A673 (cell line): Measurements from ENCODE around the gene RHOBTB1. TPM values are rescaled to one million over a fixed set of nuclear protein-coding genes. Genes with fewer than 3 reads are reported as not detected.

Experiments used
- BruUV-seq: library from RNA; stranded (reverse); fragments of 400-500 nt; replicated peaks from 2 replicates; lab custom pipeline; 2021; lab: Mats Ljungman, UMichigan
- CTCF ChIA-PET: fragments of 300-600 bp; sonication (Branson Sonifier 250); formaldehyde crosslinking; loops from one replicate; lab custom pipeline; 2022; ENCODE audit warnings: antibody characterized with exemption; lab: Charles Lee
- POLR2A ChIA-PET: fragments of 300-600 bp; sonication (Branson Sonifier 250); formaldehyde crosslinking; loops from one replicate; lab custom pipeline; 2022; ENCODE audit warnings: antibody characterized with exemption; ENCODE audit not compliant: low non-redundant PET; lab: Charles Lee
- DNase-seq: peaks from one replicate; pipeline ENCODE4 v3.0.0-alpha.2; 2015; ENCODE audit warnings: low spot score
- H3K27ac ChIP-seq: fragments of 200-600 bp; sonication (generic); 2 replicates; pipeline ENCODE4 v1.5.1; 2016; ENCODE audit warnings: mixed run types, low read depth, mild to moderate bottlenecking, mixed read lengths, antibody characterized with exemption, low read length; ENCODE audit not compliant: poor library complexity, severe bottlenecking
- H3K27me3 ChIP-seq: fragments of 200-600 bp; sonication (generic); replicated peaks from 2 replicates; pipeline ENCODE4 v1.6.1; 2017; ENCODE audit warnings: mixed run types, low read depth, mild to moderate bottlenecking, mixed read lengths, antibody characterized with exemption, low read length; ENCODE audit not compliant: insufficient read depth, poor library complexity
- H3K36me3 ChIP-seq: fragments of 200-600 bp; sonication (generic); 2 replicates; pipeline ENCODE4 v1.6.1; 2016; ENCODE audit warnings: mixed run types, mild to moderate bottlenecking, mixed read lengths, antibody characterized with exemption, low read length; ENCODE audit not compliant: insufficient read depth, poor library complexity, severe bottlenecking
- H3K4me1 ChIP-seq: fragments of 200-600 bp; sonication (generic); 2 replicates; pipeline ENCODE4 v1.6.1; 2017; ENCODE audit warnings: mixed run types, mild to moderate bottlenecking, mixed read lengths, antibody characterized with exemption, low read length; ENCODE audit not compliant: insufficient read depth, poor library complexity, severe bottlenecking
- H3K4me3 ChIP-seq: fragments of 200-600 bp; sonication (generic); 2 replicates; pipeline ENCODE4 v1.5.1; 2016; ENCODE audit warnings: low read depth, mixed run types, mild to moderate bottlenecking, mixed read lengths, low read length; ENCODE audit not compliant: poor library complexity, severe bottlenecking
- H3K9me3 ChIP-seq: fragments of 200-600 bp; sonication (generic); 2 replicates; pipeline ENCODE4 v1.6.1; 2016; ENCODE audit warnings: mixed run types, low read depth, mild to moderate bottlenecking, mixed read lengths, antibody characterized with exemption, low read length; ENCODE audit not compliant: poor library complexity, severe bottlenecking
- CTCF ChIP-seq: fragments of 300-800, 200-600 bp; sonication (generic); conservative IDR thresholded peaks from 2 replicates; pipeline ENCODE4 v1.5.1; 2017; ENCODE audit warnings: low read depth, mild to moderate bottlenecking, antibody characterized with exemption, low read length, moderate library complexity, mixed read lengths
- EZH2 ChIP-seq: fragments of 200-600 bp; sonication (generic); IDR thresholded peaks from 2 replicates; pipeline ENCODE4 v1.6.1; 2017; ENCODE audit warnings: borderline replicate concordance, low read depth, mild to moderate bottlenecking, mixed read lengths, antibody characterized with exemption, low read length; ENCODE audit not compliant: poor library complexity, severe bottlenecking
- intact Hi-C: fragments of 100-400 bp; cut with micrococcal nuclease; formaldehyde crosslinking; loops from one replicate; pipeline ENCODE4 v1.10.0; 2022; ENCODE audit not compliant: unreplicated experiment
- total RNA-seq: library from RNA; stranded (reverse); gene quantifications from 2 replicates; pipeline ENCODE4 v1.2.3, GENCODE V29; 2021

Gene RHOBTB1
- total RNA-seq, 1 experiment from 2014 or later: 5.2 TPM

GRCh38 chr10:60853107-60853506 is 90.9 kb downstream of the RHOBTB1 start:
- Histone ChIP-seq H3K9me3 (no peaks in the 10 kb centered on the region), H3K27me3 (no peaks in the 10 kb centered on the region), H3K4me3 (no peak overlapping the region), H3K27ac (no peak overlapping the region), H3K4me1 (no peaks in the 10 kb centered on the region), H3K36me3 (no peaks in the 10 kb centered on the region)
- no TSS peak for BruUV-seq
- POLR2A ChIA-PET: no interaction called here
- CTCF ChIA-PET: no interaction called here
- DNase-seq: no peak
- no peak for TF ChIP-seq EZH2
- TF ChIP-seq CTCF: no peak
- intact Hi-C loops: no loop called here

GRCh38 chr10:60849740-60850139 is 94.2 kb downstream of the RHOBTB1 start:
- intact Hi-C loops: no loop called here
- Histone ChIP-seq H3K4me1 (peaks cover 8% of the 10 kb centered on the region), H3K4me3 (no peak overlapping the region), H3K9me3 (no peaks in the 10 kb centered on the region), H3K36me3 (no peaks in the 10 kb centered on the region), H3K27me3 (no peaks in the 10 kb centered on the region), H3K27ac (no peak overlapping the region)
- DNase-seq: no peak
- TF ChIP-seq CTCF (no peak), EZH2 (no peak)
- CTCF ChIA-PET: no interaction called here
- POLR2A ChIA-PET: no interaction called here
- BruUV-seq: no TSS peak

GRCh38 chr10:60849217-60849616 is 94.8 kb downstream of the RHOBTB1 start:
- peaks cover 8% of the 10 kb centered on the region for H3K4me1 ChIP-seq
- no peaks in the 10 kb centered on the region for H3K36me3 ChIP-seq
- no peak overlapping the region for H3K27ac ChIP-seq
- ChIA-PET POLR2A (no interaction called here), CTCF (no interaction called here)
- BruUV-seq: no TSS peak
- no peaks in the 10 kb centered on the region for H3K27me3 ChIP-seq
- TF ChIP-seq CTCF: no peak
- no peak for TF ChIP-seq EZH2
- no peaks in the 10 kb centered on the region for H3K9me3 ChIP-seq
- intact Hi-C loops: no loop called here
- no peak for DNase-seq
- H3K4me3 ChIP-seq: no peak overlapping the region
